Stomach (tissue), 4 donors: ENCODE data around the gene PCDHA6.

Source experiments
- CTCF ChIP-seq, 7 experiments: fragments of 450-650 bp in 4 of 7; fragments of 200-600 bp in 3 of 7; sonication (generic) in 3 of 7; IDR thresholded peaks; one replicate each; pipeline ENCODE4 v1.5.1; 2016 to 2019; ENCODE audit warnings: antibody characterized with exemption in 7 of 7, control low read depth in 2 of 7, mild to moderate bottlenecking in 1 of 7
- EP300 ChIP-seq: sonication (generic); formaldehyde crosslinking; IDR thresholded peaks from one replicate; pipeline ENCODE4 v1.6.1; 2017; ENCODE audit warnings: antibody characterized with exemption
- POLR2A ChIP-seq, 4 donors: fragments of 450-650 bp; IDR thresholded peaks; one replicate each; pipeline ENCODE4 v1.6.1; 2016; ENCODE audit warnings: antibody characterized with exemption in 4 of 4, control low read depth in 2 of 4, mild to moderate bottlenecking in 1 of 4, moderate library complexity in 1 of 4
- POLR2AphosphoS5 ChIP-seq, 3 donors: sonication (generic); formaldehyde crosslinking; IDR thresholded peaks; one replicate each; pipeline ENCODE4 v1.6.1; 2016; ENCODE audit warnings: antibody characterized with exemption in 3 of 3

GRCh38 chr5:140828362-140828737, 590 bp downstream of the PCDHA6 start:
- TF ChIP-seq POLR2A (IDR thresholded peaks at IDR 0.05) (no peak), POLR2AphosphoS5 (IDR thresholded peaks at IDR 0.05) (no peak), CTCF (IDR thresholded peaks at IDR 0.05) (no peak), EP300 (no peak)
